Activated CD4-positive, alpha-beta T cell treated with anti-CD3 and anti-CD28 coated beads, Interleukin-2, amount 50 U/mL, for 48 hours (primary cell): Measurements from ENCODE around the gene ARHGEF28.

Experiments used
- DNase-seq, 2 experiments: peaks; one replicate each; pipeline ENCODE4 v3.0.0-alpha.2; 2020

The ARHGEF28 gene

DNA sequence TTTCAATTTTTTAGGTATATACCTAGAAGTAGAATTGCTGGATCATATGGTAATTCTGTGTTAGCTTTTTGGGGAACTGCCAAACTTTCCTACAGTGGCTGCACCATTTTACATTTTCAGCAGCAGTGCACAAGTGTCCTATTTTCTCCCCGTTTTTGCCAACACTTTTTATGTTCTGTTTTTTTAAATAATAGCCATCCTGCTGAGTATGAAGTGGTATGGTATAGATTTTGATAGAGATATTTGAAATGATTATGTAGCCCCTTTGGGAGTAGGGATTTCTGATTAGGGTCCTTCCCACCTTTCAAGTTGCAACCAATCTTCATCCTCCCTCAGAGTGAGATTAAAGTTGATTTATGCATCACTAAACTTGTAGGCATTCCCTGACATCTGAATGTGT lies 76.5 kb downstream of the ARHGEF28 start:
- no peak for DNase-seq

DNA sequence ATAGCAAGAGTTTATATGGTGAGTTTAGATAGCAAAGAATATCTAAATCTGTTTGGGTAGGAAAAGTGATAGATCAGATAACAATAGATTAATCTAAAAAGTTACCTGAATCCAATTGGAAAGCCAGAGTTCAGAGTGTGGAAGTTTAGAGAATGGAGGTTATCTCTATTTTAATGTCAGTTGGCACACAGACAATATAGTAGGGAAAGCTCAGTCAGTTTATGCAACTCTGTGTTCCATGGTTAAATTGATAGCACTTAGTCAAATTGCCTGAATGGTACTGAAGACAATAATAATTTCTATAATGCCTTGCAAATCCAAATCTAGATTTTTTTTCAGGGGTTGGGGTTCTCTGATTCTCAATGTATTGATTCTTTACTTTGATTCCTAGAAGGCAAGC lies 77.0 kb downstream of the ARHGEF28 start:
- no peak for DNase-seq

GRCh38 chr5:73705364-73705763 lies 79.4 kb downstream of the ARHGEF28 start:
- no peak for DNase-seq

- no peak for DNase-seq
Measured at GRCh38 chr5:73706963-73707362, 81.0 kb downstream of the ARHGEF28 start.

- no peak for DNase-seq
Measured at GRCh38 chr5:73709536-73710129, 83.6 kb downstream of the ARHGEF28 start.

- no peak for DNase-seq
Measured at GRCh38 chr5:73716284-73716808, 90.3 kb downstream of the ARHGEF28 start.

DNA sequence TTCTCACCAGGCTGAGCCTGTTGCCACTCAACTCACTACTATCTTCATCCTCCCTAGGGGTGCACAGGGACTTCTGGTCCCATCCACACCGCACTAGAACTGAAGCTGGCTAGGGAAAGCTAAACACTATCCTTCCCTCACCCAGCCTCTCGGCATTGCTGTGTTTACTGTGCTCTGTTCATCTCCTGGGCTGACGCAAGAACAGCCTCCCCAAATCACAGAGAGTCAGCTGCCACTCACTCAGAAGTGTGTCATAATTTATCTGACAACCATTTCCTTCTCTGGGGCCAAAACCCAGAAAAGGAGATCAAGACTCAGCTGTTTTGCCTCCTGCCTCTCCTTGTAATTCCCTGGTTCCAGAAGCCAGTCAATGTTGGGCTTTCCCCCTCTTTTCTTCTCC lies 92.8 kb downstream of the ARHGEF28 start:
- DNase-seq, result no peak

DNA sequence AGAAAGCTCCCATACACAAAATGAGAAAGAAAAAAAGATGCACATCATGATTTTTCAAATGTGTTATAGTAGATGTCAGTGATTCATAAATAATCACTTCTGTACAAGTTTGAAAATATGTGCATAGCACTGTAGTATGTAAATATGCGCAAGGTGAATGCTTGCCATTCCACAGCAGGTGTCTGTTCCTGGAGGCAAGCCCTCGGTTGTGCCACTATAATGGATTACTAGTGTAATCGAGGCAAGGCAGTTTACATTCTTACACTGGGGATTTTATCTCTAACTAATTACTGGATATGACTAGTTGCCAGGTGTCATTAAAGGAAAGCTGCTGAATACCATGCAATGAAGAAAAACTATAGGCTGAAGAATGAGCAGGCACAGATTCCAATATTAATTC lies 93.6 kb downstream of the ARHGEF28 start:
- DNase-seq, result no peak

GRCh38 chr5:73722231-73722630 lies 96.2 kb downstream of the ARHGEF28 start:
- no peak for DNase-seq

GRCh38 chr5:73726071-73726470 lies 100.1 kb downstream of the ARHGEF28 start:
- DNase-seq, result no peak

DNA sequence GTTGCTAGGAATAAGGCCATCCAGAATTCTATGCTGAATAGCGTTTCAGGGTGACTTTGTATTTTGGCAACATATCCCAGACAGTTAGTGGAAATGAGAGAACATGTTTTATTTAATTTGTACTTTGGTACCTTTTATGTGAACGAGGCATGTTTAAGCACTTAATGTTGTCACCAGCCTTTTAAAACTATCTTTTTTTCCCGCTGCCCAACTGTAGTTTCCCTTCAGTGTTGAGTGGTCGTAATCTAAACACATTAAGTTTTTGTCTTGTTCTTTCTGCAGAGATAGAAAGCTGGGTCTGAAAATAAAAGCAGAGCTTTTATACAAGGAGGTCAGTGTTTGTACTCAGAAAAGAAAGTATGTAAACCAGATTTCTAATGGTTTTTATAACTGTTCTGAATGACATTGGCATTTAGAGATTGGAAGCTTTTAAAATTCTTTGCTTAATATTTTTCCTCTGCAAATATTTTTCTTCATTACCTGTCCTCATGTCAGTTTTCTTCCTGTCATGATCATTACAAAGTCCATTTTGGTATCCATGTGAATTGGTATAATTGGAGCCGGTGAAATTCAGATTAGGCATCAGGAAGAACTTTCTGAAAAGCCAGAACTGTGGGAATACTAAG lies 100.7 kb downstream of the ARHGEF28 start:
- DNase-seq, result no peak

- DNase-seq, result no peak
Measured at GRCh38 chr5:73727470-73727869, 101.5 kb downstream of the ARHGEF28 start.

GRCh38 chr5:73728493-73729273 lies 102.7 kb downstream of the ARHGEF28 start:
- DNase-seq, result no peak

DNA sequence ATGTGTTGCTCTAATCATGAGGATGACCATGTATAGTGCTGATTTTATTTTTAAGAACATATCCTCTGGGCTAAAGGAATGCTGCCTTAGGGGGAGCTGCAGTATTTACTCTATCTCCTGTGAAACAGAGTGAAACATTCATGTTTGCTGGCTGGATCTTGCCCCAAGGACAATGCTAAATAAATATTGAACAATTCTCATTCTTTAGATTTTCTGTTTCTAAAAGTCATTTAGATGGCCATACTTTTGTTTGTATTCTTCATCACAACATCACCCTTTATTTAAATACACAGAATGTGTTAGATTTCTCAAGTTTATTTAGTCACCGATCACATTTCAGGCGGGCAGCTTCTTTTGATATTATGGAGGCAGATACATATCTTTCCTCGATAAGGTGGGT lies 103.3 kb downstream of the ARHGEF28 start:
- no peak for DNase-seq

- DNase-seq, result no peak
Measured at GRCh38 chr5:73732045-73732444, 106.0 kb downstream of the ARHGEF28 start.

GRCh38 chr5:73733219-73733618 lies 107.2 kb downstream of the ARHGEF28 start:
- no peak for DNase-seq

- DNase-seq, result no peak
Measured at GRCh38 chr5:73735032-73735734, 109.2 kb downstream of the ARHGEF28 start.

DNA sequence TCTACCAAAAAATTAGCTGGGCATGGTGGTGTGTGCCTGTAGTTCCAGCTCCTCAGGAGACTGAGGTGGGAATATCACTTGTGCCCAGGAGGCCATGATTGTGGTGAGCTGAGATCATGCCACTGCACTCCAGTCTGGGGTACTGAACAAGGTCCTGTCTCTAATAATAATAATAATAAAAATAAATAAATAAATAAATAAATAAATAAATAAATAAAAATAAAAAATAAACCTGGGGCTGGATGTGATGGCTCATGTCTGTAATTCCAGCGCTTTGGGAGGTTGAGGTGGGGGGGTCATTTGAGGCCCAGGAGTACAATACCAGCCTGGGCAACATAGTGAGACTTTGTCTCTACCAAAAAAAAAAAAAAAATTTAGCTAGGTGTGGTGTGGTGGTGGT lies 113.7 kb downstream of the ARHGEF28 start:
- no peak for DNase-seq

- no peak for DNase-seq
Measured at GRCh38 chr5:73740274-73740790, 114.3 kb downstream of the ARHGEF28 start.

DNA sequence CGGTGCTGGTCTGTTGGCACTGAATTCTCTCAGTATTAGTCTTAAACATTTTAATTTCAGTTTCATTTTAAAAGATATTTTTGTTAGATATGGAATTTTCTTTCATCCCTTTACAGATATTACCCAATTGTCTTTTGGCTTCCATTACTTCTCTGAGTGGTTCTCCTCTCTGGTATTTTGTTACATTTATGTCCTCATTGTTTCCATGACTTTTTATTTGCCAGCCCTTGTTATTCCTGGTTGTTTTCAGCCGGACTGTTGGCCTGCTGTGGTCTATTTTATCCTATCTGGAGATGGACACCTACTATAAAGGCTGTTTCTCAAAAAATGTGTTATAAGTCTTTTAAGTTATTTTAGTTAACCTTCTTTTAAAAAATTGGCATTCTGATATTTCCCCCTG lies 117.2 kb downstream of the ARHGEF28 start:
- DNase-seq, result no peak

GRCh38 chr5:73745836-73746235 lies 119.8 kb downstream of the ARHGEF28 start:
- DNase-seq, result no peak

DNA sequence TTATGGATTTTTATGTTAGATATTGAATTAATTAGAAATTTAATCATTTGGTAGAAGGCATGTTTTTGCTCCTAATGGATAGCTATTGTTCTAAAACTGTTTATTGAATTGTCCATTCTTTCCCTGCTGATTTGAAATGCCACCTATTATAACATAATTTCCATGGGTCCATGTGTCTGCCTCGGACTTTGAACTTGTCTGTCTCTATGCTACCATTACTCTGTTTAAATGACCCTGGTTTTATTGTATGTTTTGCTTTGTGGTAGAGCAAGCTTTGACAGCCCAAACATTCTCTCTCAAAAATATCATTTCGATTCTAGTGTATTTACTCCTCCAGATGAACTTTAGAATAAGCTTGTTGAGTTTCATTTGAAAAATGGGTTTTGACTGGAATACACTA lies 120.6 kb downstream of the ARHGEF28 start:
- DNase-seq, result no peak

DNA sequence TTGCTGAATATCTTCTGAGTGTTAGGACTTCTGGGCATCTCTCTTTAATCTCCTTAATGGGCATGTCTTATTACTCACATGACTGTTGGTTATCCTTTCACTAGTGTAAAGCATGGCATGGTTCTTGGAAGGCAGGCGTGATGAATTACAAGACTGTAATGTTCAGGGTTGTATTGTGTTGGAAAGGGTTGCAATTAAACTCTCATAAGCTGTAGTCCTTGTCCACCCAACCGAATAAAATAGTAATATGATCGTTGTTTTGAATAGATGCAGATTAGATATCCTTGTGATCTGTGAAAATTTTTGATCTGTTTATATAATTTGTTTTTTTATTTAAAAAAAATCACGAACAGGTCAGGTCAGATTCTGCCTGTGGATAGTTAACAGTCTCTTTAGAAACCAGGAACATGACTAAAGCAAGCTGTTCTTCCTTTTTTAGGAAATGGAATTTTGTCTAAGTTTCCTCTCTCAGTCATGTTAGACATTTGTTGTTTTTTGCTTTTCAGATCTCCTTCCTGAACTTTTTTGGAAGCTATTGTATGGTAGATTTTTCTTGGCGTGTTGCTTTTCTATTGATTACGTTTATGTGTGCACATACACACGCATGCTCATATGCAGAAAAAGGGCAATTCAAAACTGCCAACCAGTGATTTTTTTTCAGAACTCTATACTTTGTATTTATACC lies 121.8 kb downstream of the ARHGEF28 start:
- DNase-seq, result no peak
